GM06990 (cell line): ENCODE measurements around the gene CDC23.
"Not testable (repeated sequence)": the region's sequence is repeated elsewhere in the genome, so short reads cannot be mapped to it uniquely, and the experiment has no call there.

Experiments used
- DNase-seq: peaks from one replicate; pipeline ENCODE4 v3.0.0-alpha.2; 2011; ENCODE audit not compliant: insufficient read length; ENCODE audit errors: extremely low read depth
- H3K27me3 ChIP-seq: replicated peaks from 2 replicates; pipeline ENCODE4 v1.6.0; 2011; ENCODE audit warnings: low read length; ENCODE audit not compliant: control insufficient read depth, insufficient read depth
- H3K36me3 ChIP-seq: 2 replicates; pipeline ENCODE4 v1.5.1; 2011; ENCODE audit warnings: low read length; ENCODE audit not compliant: control insufficient read depth, insufficient read depth
- H3K4me3 ChIP-seq: replicated peaks from 2 replicates; pipeline ENCODE4 v1.5.1; 2011; ENCODE audit warnings: low read depth, mild to moderate bottlenecking, control low read depth, low read length
- CTCF ChIP-seq: IDR thresholded peaks from 2 replicates; pipeline ENCODE4 v1.5.1; 2011; ENCODE audit warnings: low read length, control low read depth, mild to moderate bottlenecking, inconsistent platforms; ENCODE audit not compliant: insufficient read depth, poor library complexity, severe bottlenecking

Gene CDC23

DNA sequence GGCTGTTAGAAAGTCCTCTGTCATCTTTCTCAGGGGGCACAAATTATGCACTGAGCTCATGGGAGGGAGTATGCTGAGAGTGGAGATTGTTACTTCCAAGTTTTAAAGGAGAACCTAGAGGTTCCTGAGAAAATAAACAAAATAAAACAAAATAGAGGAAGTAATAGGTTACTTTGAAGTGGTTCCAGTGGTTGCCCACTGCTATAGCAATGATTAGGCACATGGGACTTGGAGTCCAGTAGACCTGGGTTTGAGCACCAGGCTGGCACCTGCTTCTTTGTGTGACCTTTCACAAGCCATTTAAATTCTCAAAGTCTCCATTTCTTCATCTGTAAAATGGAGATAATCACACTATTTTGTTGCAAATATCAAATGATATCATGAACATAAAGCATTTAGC is 13.8 kb upstream of the CDC23 start:
- DNase-seq: no peak
- H3K27me3 ChIP-seq: no peaks in the 10 kb centered on the region
- no peak for TF ChIP-seq CTCF
- H3K4me3 ChIP-seq: no peak overlapping the region
- no peaks in the 10 kb centered on the region for H3K36me3 ChIP-seq

- H3K27me3 ChIP-seq: no peaks in the 10 kb centered on the region
- H3K4me3 ChIP-seq: no peak overlapping the region
- TF ChIP-seq CTCF: no peak
- H3K36me3 ChIP-seq: no peaks in the 10 kb centered on the region
- no peak for DNase-seq
Observed at GRCh38 chr5:138224712-138225111, 11.6 kb upstream of the CDC23 start.

GRCh38 chr5:138223532-138223931 is 10.4 kb upstream of the CDC23 start:
- no peak overlapping the region for H3K4me3 ChIP-seq
- H3K36me3 ChIP-seq: no peaks in the 10 kb centered on the region
- TF ChIP-seq CTCF: no peak
- no peaks in the 10 kb centered on the region for H3K27me3 ChIP-seq
- no peak for DNase-seq

DNA sequence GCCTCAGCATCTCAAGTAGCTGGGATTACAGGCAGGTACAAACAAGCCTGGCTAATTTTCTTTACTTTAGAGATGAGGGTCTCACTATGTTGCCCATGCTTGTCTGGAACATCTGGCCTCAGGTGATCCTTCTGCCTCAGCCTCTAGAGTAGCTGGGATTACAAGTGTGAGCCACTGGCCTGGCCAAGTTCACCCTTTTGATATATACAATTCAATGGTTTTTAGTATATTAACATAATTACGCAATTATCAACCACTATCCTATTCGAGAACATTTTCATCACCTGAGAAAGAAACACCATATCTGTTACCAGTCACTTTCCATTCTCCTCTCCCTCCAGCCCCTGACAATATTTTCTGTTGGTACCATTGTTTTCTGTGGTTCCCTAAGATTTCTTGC is 3.7 kb upstream of the CDC23 start:
- no peaks in the 10 kb centered on the region for H3K36me3 ChIP-seq
- no peak for DNase-seq
- no peaks in the 10 kb centered on the region for H3K27me3 ChIP-seq
- no peak for TF ChIP-seq CTCF
- no peak overlapping the region for H3K4me3 ChIP-seq

DNA sequence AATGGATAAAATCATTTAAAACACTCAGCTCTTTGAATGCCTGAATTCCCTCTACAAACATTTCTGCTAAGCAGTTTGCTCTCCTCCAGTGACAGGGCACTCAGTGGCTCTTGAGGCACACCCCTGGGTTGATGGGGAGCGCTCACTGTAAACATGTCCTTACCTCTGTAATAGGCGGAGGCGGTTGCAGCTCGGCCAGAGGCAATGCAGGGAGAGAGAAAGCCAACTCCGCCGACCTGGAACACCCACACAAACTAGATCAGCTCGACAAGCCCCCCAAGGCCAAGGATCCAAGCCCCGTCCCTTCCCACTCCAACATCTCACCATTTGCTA is 329 bp downstream of the CDC23 start:
- Histone ChIP-seq H3K4me3 (peak overlapping the region; percentile 100), H3K36me3 (peaks cover 3% of the 10 kb centered on the region), H3K27me3 (no peaks in the 10 kb centered on the region)
- DNase-seq: no peak
- no peak for TF ChIP-seq CTCF

- no peak for DNase-seq
- no peak for TF ChIP-seq CTCF
- H3K4me3 ChIP-seq: no peak overlapping the region
- H3K27me3 ChIP-seq: no peaks in the 10 kb centered on the region
- peaks cover 3% of the 10 kb centered on the region for H3K36me3 ChIP-seq
Observed at GRCh38 chr5:138210985-138211384, 2.1 kb downstream of the CDC23 start.

DNA sequence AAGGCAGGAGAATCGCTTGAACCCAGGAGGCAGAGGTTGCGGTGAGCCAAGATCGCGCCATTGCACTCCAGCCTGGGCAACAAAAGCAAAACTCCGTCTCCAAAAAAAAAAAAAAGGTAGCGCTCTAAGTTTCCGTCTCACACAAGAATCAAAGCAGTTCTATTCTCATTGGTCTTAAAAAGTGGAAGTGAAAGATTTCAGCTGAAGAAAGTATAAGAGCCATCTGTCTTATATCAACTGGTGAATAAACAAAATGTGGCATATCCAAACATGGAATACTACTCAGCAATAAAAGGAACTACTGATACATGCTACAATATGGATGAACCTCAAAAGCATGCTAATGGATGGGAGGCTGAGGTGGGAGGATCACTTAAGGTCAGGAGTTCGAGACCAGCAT is 19.3 kb downstream of the CDC23 start:
- DNase-seq, H3K27me3 ChIP-seq, H3K4me3 ChIP-seq: not testable (repeated sequence)
- peaks cover 15% of the 10 kb centered on the region for H3K36me3 ChIP-seq
